ENCODE results near the gene FGF14.

Gene FGF14

DNA sequence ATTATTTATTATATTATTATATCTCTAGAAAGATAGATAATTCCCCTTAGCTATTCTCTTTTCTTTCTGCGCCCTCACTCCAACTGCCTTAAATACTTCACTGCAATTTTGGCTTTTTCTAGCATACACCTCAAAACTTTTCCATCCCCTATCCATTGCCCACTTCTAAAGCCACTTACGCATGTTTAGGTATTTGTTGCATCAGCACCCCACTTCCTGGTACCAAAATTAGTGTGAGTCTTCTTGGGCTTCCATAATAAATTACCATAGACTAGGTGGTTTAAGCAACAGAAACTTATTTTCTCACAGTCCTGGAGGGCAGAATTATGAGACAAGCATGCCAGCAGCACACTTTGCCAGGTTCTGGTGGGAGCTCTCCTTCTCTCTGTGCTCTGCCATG is 209.0 kb downstream of the FGF14 start:
- DNase-seq (ENCODE audit: low spot score) = no peak
- TF ChIP-seq, protein P1, sequence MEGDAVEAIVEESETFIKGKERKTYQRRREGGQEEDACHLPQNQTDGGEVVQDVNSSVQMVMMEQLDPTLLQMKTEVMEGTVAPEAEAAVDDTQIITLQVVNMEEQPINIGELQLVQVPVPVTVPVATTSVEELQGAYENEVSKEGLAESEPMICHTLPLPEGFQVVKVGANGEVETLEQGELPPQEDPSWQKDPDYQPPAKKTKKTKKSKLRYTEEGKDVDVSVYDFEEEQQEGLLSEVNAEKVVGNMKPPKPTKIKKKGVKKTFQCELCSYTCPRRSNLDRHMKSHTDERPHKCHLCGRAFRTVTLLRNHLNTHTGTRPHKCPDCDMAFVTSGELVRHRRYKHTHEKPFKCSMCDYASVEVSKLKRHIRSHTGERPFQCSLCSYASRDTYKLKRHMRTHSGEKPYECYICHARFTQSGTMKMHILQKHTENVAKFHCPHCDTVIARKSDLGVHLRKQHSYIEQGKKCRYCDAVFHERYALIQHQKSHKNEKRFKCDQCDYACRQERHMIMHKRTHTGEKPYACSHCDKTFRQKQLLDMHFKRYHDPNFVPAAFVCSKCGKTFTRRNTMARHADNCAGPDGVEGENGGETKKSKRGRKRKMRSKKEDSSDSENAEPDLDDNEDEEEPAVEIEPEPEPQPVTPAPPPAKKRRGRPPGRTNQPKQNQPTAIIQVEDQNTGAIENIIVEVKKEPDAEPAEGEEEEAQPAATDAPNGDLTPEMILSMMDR (IDR thresholded peaks at IDR 0.05; ENCODE audit: extremely low read depth, missing control alignments) = no peak

DNA sequence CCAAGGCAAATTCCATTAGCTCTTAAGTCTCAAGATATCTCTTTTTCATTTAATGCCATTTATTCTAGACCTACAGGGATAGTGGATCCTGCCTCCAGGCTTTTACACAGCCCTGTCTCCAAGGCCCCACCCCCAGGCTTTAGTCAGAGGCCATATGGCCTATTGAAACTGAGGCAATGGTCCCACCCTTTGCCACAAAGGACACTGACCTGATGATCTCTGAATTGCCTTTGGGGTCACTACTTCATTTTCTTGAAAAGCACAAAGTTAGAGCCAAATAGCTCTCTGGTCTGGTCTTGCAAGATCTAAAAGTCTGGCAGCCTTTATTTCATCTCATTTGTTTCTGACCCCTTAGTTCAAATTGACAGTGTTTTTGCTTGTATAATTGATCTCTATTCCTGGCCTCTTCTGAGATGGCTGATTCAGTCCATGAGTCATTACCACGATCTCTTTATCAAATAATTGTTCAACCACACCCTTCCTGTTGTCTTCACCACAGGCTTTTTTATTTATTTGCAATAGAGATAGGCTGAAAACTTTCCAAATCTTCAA is 209.8 kb downstream of the FGF14 start:
- no peak for DNase-seq (ENCODE audit: low spot score)
- TF ChIP-seq, protein P1 (IDR thresholded peaks at IDR 0.05; ENCODE audit: extremely low read depth, missing control alignments) = no peak

DNA sequence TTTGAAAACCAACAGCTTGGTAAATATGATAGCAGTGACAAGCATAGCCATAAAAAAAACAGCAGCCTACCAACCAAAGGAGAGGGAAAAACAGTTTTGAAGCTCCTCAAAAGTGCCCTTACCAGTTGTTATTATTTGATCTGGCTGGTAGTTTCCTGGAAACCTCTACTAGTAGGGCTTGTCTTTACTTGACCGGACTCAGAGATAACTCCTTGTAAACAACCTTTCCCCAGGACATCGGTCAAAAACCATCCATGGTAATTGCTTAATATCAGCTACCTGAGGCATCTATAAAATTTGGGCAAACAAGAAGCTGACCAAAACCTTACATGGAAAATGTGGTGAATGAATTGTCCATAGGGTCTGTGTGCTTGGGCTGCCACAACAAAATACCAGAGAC is 210.9 kb downstream of the FGF14 start:
- DNase-seq (ENCODE audit: low spot score) = no peak
- TF ChIP-seq, protein P1 (IDR thresholded peaks at IDR 0.05; ENCODE audit: extremely low read depth, missing control alignments) = no peak

DNA sequence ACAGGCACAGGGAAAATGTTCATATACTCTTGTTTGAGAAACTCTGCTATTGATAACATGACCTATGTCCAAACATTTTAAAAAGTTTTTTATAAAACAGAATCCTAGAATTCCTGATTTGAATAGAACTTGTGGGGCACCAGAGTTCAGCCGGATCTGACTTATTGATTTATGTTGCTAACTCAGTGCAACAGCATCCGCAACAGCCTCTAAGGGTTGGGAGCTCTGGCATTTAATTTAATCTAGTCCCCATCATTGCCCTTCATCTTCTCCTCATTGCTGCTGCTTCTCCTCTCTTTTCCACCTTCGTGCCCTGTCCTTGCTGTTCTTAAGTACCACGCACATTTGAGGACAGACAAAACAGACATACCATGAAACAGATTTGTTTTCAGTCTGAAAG is 214.5 kb downstream of the FGF14 start:
- TF ChIP-seq, protein P1 (IDR thresholded peaks at IDR 0.05; ENCODE audit: extremely low read depth, missing control alignments) = no peak
- no peak for DNase-seq (ENCODE audit: low spot score)

DNA sequence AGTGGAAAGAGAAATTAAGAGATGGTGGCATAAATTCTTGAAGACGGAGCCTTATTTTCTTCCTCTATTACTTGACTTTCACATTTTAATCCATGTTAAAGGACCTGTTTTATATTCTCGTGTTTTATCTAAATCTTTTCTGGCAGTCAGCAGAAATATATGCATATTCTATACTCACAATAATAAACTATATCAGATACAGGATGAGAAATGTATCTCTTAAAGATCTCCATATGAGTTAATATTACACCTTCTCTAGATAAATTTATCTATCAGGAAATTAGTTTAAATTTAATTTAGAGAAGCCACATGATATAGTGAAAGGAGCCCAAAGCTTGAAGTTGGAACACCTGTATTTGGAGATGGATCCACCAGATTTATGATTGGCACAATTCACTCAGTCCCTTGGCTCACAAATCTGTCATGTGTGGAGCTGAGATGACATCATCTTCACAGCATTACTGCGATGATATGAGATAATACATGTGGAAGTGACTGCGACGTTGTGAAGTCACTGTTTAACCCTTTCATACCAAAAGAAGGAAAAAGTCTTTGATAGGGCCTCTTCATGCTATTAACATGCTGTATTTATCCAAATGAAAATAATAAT is 216.4 kb downstream of the FGF14 start:
- TF ChIP-seq, protein P1 (IDR thresholded peaks at IDR 0.05; ENCODE audit: extremely low read depth, missing control alignments) = no peak
- DNase-seq (ENCODE audit: low spot score) = no peak

DNA sequence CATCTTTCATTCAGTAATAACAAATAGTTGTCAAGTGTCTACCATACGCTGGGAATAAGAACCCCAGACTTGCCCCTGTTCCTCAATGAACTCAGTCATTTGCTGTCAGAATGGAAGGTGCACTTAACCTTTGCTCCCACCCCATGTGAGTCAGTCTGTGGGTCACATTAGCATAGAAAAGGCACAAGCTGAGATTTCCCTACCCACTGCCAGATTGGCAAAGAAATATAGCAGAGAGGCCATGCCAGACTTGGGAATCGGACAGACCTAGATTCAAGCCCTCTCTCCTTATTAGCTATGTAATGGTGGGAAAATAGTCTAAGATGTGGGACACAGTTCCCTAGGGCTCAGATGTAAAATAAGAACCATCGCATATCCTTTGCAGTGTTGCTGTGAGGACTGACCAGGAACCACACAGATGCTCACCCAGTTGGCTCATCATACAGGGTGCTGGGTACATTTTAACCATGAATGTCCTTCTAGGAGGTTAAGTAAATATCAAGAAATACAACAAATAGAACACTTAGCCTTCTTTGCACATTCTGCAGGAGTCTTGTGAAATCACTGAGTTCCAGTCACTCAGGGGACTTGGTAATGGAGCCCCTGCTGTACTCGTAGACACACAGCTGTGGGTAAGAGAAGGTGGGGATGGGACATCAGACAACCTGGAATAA is 218.2 kb downstream of the FGF14 start:
- TF ChIP-seq, protein P1 (IDR thresholded peaks at IDR 0.05; ENCODE audit: extremely low read depth, missing control alignments) = no peak
- DNase-seq (ENCODE audit: low spot score) = no peak

DNA sequence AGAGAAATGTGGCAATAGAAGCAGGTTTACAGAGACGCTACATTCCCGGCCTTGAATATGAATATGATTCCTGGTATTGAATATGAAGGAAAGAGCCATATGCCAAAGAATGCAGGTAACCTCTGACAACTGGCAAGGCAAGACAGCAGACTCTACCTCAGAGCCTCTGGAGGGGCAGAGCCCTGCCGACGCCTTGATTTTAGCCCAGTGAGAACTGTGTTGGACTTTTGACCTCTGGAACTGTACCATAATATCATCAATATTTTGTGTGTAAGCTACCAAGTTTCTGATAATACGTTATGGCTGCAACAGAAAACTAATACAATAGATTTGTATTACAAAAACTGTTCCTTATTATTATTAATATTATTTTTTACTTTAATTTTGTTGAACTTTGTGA is 219.7 kb downstream of the FGF14 start:
- TF ChIP-seq, protein P1 (IDR thresholded peaks at IDR 0.05; ENCODE audit: extremely low read depth, missing control alignments) = no peak
- DNase-seq (ENCODE audit: low spot score) = no peak

Data from GM20000 (cell line).